Transverse colon (tissue), 4 donors: ENCODE data around the gene ABL2. TPM values are rescaled to one million over a fixed set of nuclear protein-coding genes. Genes with fewer than 3 reads are reported as not detected.

Experiments used
- DNase-seq: peaks from one replicate; pipeline ENCODE4 v3.0.0-alpha.2; 2019
- H3K27ac ChIP-seq, 4 donors: fragments of 200-600 bp; sonication (generic); 2 replicates each; pipeline ENCODE4 v1.5.1; 2016 to 2018; ENCODE audit warnings: inconsistent platforms in 4 of 4
- H3K27me3 ChIP-seq: fragments of 200-600 bp; sonication (generic); 2 replicates; pipeline ENCODE4 v1.5.1; 2017; ENCODE audit warnings: inconsistent platforms
- H3K36me3 ChIP-seq, 4 donors: fragments of 200-600 bp; sonication (generic); 2 replicates each; pipeline ENCODE4 v1.5.1; 2017 to 2019; ENCODE audit warnings: inconsistent platforms in 4 of 4
- H3K4me1 ChIP-seq, 4 donors: fragments of 200-600 bp; sonication (generic); 2 replicates each; pipeline ENCODE4 v1.5.1; 2017 to 2020; ENCODE audit warnings: inconsistent platforms in 4 of 4
- H3K4me3 ChIP-seq, 4 donors: fragments of 200-600 bp; sonication (generic); 1 replicate in 1 of 4; 2 replicates in 3 of 4; pipeline versions ENCODE4 v1.5.1 to v1.6.1; 2017 to 2019; ENCODE audit warnings: inconsistent platforms in 4 of 4
- H3K9me3 ChIP-seq, 2 donors: fragments of 200-600 bp; sonication (generic); 2 replicates each; pipeline ENCODE4 v1.5.1; 2017 to 2019; ENCODE audit warnings: inconsistent platforms in 2 of 2
- EP300 ChIP-seq: sonication (generic); formaldehyde crosslinking; IDR thresholded peaks from one replicate; pipeline ENCODE4 v1.6.1; 2017; ENCODE audit warnings: antibody characterized with exemption, low read depth
- POLR2A ChIP-seq: fragments of 450-650 bp; IDR thresholded peaks from one replicate; pipeline ENCODE4 v1.6.1; 2016; ENCODE audit warnings: antibody characterized with exemption, mild to moderate bottlenecking, moderate library complexity
- POLR2AphosphoS5 ChIP-seq, 3 donors: sonication (generic); formaldehyde crosslinking; IDR thresholded peaks; one replicate each; pipeline ENCODE4 v1.6.1; 2016; ENCODE audit warnings: antibody characterized with exemption in 3 of 3
- WGBS, 2 donors: methylation state at CpG; one replicate each; pipeline ENCODE4 v1.1.5; 2018; ENCODE audit warnings: low coverage in 1 of 2; 5-methylcytosine and 5-hydroxymethylcytosine counted together
- in situ Hi-C, 4 donors: fragments of 200-750 bp; cut with MboI; loops; one replicate each; pipeline versions ENCODE4 v1.15.0 to v1.15.1; 2017; ENCODE audit warnings: low sequenced_read_pairs in 3 of 4, low pct_ligation_motif_present in 1 of 4, low pct_unique_long_range_greater_than_20kb in 1 of 4
- intact Hi-C: fragments of 100-400 bp; cut with DNase I; formaldehyde crosslinking; loops from one replicate; pipeline ENCODE4 v1.15.1; 2023; ENCODE audit warnings: low total_unique reads
- small RNA-seq, 4 donors: library from RNA; depleted of rRNA; stranded (forward); fragments of <200 nt; gene quantifications; one replicate each; pipeline ENCODE3, GENCODE V24; 2016
- total RNA-seq, 4 donors: library from RNA; depleted of rRNA; stranded (reverse); fragments of >200 nt; gene quantifications; one replicate each; pipeline ENCODE4 v1.1.0, GENCODE V29; 2016
- TF ChIP-seq, protein P1 (sequence below), 5 experiments: fragments of 200-600 bp in 3 of 5; fragments of 450-650 bp in 2 of 5; sonication (generic) in 3 of 5; IDR thresholded peaks; 1 replicate in 2 of 5; 2 replicates in 3 of 5; pipeline ENCODE4 v1.5.1; 2016 to 2017; ENCODE audit warnings: antibody characterized with exemption in 5 of 5, inconsistent platforms in 3 of 5, mild to moderate bottlenecking in 2 of 5, moderate library complexity in 1 of 5

Gene ABL2
- total RNA-seq, 4 donors from 2014 or later = 9.6 to 51.7 (median 14.3) TPM

DNA sequence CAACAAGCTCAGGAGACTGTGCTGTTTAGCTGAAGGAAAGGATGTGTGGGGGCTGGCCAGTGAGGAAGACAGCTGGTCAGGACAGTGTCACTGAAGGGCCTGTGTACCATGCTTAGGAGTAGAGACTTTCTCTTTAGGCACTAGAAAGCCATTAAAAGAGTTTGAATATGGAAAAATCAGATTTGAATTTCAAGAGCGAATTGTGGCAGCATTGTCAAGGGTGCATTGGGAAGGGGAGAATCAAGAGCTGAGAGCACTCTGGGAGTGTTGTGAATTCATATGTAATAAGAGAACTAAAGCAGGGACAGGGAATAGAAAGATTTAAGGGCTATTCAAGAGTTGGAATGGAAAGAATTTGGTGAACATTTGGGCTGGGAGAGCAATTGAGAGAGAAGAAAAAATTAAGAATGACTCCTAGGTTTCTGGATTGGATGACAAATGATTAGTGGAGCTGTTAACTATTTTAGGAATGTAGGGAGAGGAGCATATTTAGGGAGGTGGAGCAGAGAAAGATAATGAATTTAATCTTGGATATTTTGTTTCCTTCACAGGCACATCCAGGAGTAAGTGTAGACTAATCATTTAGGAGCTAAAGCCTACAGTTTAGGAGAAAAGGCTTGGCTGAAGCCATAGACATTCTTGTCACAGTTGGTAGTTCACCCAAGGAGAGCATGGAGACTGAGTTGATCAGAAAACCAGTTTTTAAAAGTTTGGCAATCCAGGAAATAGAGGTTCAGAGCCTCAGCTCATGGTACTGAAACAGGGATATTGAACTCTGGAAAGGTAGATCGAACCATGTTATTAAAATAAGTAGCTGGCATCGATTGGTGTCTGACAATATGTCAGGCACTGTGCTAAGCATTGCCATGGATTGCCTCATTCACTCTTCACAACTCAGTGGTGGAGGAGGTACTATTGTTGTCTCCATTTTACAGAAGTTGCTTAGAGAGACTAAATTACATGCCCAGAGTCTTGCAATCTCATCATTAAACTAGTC, 170.7 kb downstream of the ABL2 start:
- no peak for DNase-seq
- intact Hi-C loops = no loop called here
- no peak for TF ChIP-seq POLR2A
- TF ChIP-seq EP300 = no peak
- TF ChIP-seq, protein P1, sequence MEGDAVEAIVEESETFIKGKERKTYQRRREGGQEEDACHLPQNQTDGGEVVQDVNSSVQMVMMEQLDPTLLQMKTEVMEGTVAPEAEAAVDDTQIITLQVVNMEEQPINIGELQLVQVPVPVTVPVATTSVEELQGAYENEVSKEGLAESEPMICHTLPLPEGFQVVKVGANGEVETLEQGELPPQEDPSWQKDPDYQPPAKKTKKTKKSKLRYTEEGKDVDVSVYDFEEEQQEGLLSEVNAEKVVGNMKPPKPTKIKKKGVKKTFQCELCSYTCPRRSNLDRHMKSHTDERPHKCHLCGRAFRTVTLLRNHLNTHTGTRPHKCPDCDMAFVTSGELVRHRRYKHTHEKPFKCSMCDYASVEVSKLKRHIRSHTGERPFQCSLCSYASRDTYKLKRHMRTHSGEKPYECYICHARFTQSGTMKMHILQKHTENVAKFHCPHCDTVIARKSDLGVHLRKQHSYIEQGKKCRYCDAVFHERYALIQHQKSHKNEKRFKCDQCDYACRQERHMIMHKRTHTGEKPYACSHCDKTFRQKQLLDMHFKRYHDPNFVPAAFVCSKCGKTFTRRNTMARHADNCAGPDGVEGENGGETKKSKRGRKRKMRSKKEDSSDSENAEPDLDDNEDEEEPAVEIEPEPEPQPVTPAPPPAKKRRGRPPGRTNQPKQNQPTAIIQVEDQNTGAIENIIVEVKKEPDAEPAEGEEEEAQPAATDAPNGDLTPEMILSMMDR (IDR thresholded peaks at IDR 0.05) = no peak
- TF ChIP-seq POLR2AphosphoS5 (IDR thresholded peaks at IDR 0.05) = no peak
- in situ Hi-C loops = no loop called here
- Histone ChIP-seq H3K4me3 (no peak overlapping the region), H3K4me1 (no peaks in the 10 kb centered on the region), H3K9me3 (no peaks in the 10 kb centered on the region), H3K36me3 (peaks cover 0 to 15% (median 4%) of the 10 kb centered on the region in 4 donors), H3K27me3 (no peaks in the 10 kb centered on the region), H3K27ac (no peak overlapping the region)
- WGBS, 2 donors = 93 to 94% methylated on average over 3 of the region's 3 CpGs

DNA sequence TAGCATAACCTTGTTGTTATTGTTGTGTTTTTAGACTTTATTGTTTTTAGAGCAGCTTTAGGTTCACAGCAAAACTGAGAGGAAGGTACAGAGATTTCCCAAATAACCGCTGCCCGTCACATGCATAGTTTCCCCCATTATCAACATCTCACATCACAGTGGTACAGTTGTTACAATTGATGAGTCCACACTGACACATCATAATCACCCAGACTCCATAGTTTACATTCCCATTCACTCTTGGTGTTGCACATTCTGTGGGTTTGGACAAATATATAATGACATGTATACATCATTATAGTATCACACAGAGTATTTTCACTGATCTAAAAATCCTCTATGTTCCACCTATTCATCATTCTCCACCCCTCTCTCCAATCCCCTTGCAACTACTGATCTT, 173.5 kb downstream of the ABL2 start:
- 96 to 100% methylated on average over 2 of the region's 2 CpGs for WGBS, 2 donors
- H3K27ac ChIP-seq = no peak overlapping the region
- DNase-seq = no peak
- H3K4me3 ChIP-seq = no peak overlapping the region
- intact Hi-C loops (no loop called here), in situ Hi-C loops (no loop called here)
- H3K27me3 ChIP-seq = no peaks in the 10 kb centered on the region
- H3K36me3 ChIP-seq = peaks cover 0 to 15% (median 4%) of the 10 kb centered on the region in 4 donors
- H3K9me3 ChIP-seq = no peaks in the 10 kb centered on the region
- H3K4me1 ChIP-seq = peaks cover 0 to 4% (median 0%) of the 10 kb centered on the region in 4 donors
- no peak for TF ChIP-seq POLR2AphosphoS5 (IDR thresholded peaks at IDR 0.05)

DNA sequence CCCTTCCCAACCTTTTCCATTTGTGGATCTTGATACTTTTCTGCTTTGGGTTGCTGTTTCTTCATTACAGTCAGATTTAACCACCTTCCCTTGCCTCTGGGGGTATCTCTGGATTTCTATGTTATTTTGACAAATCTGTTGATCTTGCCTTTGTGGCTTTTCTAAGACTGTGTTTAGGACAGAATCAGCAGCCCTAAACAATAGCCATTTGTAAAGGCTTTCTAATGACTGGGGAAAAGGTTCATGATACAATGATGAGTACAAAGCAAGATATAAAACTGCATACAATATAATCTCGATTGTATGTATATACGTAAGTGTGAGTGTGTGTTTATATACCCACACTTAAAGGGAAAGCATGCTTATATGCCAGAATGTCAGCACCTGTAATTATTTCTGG, 176.0 kb downstream of the ABL2 start:
- Histone ChIP-seq H3K4me1 (peaks cover 0 to 4% (median under 1%) of the 10 kb centered on the region in 4 donors), H3K27ac (no peak overlapping the region), H3K9me3 (no peaks in the 10 kb centered on the region), H3K27me3 (no peaks in the 10 kb centered on the region), H3K4me3 (no peak overlapping the region), H3K36me3 (peaks cover 0 to 15% (median 4%) of the 10 kb centered on the region in 4 donors)
- WGBS, 2 donors = 53 to 72% methylated on average over 2 of the region's 2 CpGs
- no peak for DNase-seq
- intact Hi-C loops (no loop called here), in situ Hi-C loops (no loop called here)
- TF ChIP-seq POLR2AphosphoS5 (IDR thresholded peaks at IDR 0.05) (no peak), POLR2A (no peak), EP300 (no peak)
- TF ChIP-seq, protein P1 (IDR thresholded peaks at IDR 0.05) = no peak

DNA sequence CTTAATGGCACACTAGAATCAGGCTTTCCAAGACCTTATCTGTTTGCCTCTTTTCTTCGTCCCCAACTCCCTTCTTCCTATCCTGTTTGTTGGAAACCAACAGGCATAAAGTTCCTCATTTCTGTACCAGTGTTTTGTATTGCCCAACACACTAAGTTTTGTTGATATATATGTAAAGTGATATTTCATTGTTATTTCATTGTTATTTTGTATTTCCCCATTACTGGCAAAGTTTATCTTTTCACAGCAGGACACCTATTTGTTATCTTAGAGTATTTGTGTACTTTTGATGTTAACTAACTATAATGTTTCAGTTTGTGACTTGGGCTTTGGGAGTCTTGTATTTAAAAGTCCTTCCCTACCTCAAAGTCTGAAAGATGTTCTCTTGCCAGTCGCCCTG, 176.7 kb downstream of the ABL2 start:
- TF ChIP-seq POLR2AphosphoS5 (IDR thresholded peaks at IDR 0.05) (no peak), POLR2A (no peak), EP300 (no peak)
- TF ChIP-seq, protein P1 (IDR thresholded peaks at IDR 0.05) = no peak
- H3K27ac ChIP-seq = no peak overlapping the region
- H3K27me3 ChIP-seq = no peaks in the 10 kb centered on the region
- 81 to 83% methylated on average over 1 to 2 of the region's 2 CpGs for WGBS, 2 donors
- no peak for DNase-seq
- in situ Hi-C loops = no loop called here
- peaks cover 0 to 7% (median 2%) of the 10 kb centered on the region in 4 donors for H3K4me1 ChIP-seq
- H3K36me3 ChIP-seq = peaks cover 0 to 15% (median 4%) of the 10 kb centered on the region in 4 donors
- H3K9me3 ChIP-seq = no peaks in the 10 kb centered on the region
- H3K4me3 ChIP-seq = no peak overlapping the region
- intact Hi-C loops = no loop called here

Small RNA genes within 50 kb of the gene (small RNA-seq; reads per million reads assigned to genes)
- 0 reads per million in 4 donors for gene AL512326.2
- 0 reads per million in 4 donors for gene AL512326.3
- 0 reads per million in 4 donors for gene EIF4A1P11
- gene RF00272 = 0 reads per million in 4 donors

Other genes with a start within 250 kb of the ABL2 start
- 10 to 100 TPM; 10.8 to 24.9 (median 17.5) TPM for gene FAM20B, start 203.8 kb downstream of the ABL2 start, total RNA-seq
- gene TOR3A, start 147.6 kb downstream of the ABL2 start, total RNA-seq = 100 to 1,000 TPM in 1 of 4 donors, 10 to 100 TPM in 3; 66.2 to 308 (median 72.7) TPM
- 10 to 100 TPM in 3 of 4 donors, 1 to 10 TPM in 1; 4.0 to 13.9 (median 10.3) TPM for gene SOAT1, start 64.1 kb upstream of the ABL2 start, total RNA-seq
- 1 to 10 TPM; 3.1 to 8.4 (median 4.0) TPM for gene AXDND1, start 136.3 kb upstream of the ABL2 start, total RNA-seq